Astrocyte of the cerebellum (primary cell): ENCODE measurements around the gene ACIN1.

Source experiments
- DNase-seq: peaks from one replicate; pipeline ENCODE4 v3.0.0-alpha.2; 2011; ENCODE audit warnings: low read depth
- H3K4me3 ChIP-seq: 2 replicates; pipeline ENCODE4 v1.5.1; 2011; ENCODE audit warnings: mild to moderate bottlenecking, low read depth, low read length, moderate library complexity
- in situ Hi-C: cut with HindIII; loops from 2 replicates; pipeline ENCODE4 v1.10.0; 2017; ENCODE audit warnings: low sequenced_read_pairs
- TF ChIP-seq, protein P1 (sequence below): IDR thresholded peaks from 2 replicates; pipeline ENCODE4 v1.5.1; 2012; ENCODE audit warnings: low read length, low read depth, moderate library complexity, mild to moderate bottlenecking; ENCODE audit errors: missing control alignments

ACIN1 gene

DNA sequence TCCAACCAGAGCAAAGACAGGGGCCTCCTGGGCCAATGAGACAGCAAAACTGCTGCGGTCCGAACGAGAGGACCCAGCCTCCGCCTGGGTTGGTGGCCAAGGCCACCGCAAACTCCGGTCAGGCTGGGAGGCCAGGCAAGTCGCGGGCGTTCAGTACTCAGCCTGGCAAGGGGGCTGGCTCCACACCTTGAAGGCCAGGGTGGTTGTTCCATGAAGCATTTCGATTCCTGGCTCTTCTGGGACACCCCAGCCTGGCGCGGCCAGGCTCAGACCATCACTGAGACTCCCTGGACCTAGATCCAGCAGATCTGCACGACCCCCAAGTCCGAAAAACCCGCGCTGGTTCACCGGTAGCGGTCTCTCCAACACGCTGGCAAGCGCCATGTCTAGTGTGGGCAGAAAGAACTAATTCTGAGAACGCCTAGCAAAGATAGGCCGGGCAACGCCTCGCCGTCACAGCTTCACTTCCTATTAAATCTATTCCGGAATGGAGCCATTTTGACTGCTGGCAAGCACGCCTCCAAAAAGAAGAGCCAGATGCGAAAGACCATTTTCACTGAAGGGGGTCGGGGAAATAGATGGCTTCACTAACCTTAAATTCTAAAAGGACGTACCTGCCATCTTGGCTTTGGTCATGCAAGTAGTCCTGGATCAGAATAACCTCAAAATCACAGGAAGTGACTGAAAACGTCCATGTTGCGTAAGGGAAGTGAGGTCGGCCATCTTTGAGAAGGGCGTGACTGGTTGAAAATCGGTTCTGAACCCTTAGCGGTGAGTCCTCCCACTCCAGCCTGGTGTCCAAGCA lies 60.2 kb downstream of the ACIN1 start, which contains the start of gene PSMB5:
TSS of gene PSMB5 (minus strand) at position 403 of the 805 bp plus-strand sequence. CDS start at position 384, 19 bp downstream.
- in situ Hi-C loops, result no loop called here
- DNase-seq, result peak; percentile 90

GRCh38 chr14:23033801-23034497 lies 61.0 kb downstream of the ACIN1 start:
- peak overlapping the region; percentile 96 for H3K4me3 ChIP-seq
- in situ Hi-C loops, result no loop called here
- no peak for DNase-seq
- TF ChIP-seq, protein P1, sequence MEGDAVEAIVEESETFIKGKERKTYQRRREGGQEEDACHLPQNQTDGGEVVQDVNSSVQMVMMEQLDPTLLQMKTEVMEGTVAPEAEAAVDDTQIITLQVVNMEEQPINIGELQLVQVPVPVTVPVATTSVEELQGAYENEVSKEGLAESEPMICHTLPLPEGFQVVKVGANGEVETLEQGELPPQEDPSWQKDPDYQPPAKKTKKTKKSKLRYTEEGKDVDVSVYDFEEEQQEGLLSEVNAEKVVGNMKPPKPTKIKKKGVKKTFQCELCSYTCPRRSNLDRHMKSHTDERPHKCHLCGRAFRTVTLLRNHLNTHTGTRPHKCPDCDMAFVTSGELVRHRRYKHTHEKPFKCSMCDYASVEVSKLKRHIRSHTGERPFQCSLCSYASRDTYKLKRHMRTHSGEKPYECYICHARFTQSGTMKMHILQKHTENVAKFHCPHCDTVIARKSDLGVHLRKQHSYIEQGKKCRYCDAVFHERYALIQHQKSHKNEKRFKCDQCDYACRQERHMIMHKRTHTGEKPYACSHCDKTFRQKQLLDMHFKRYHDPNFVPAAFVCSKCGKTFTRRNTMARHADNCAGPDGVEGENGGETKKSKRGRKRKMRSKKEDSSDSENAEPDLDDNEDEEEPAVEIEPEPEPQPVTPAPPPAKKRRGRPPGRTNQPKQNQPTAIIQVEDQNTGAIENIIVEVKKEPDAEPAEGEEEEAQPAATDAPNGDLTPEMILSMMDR, result no peak

More for the DNA sequence above, 60.2 kb downstream of the ACIN1 start, which contains the start of gene PSMB5:
- peak within 1 kb of the TSS; percentile 96 for H3K4me3 ChIP-seq
- TF ChIP-seq, protein P1, result peak; percentile 8

GRCh38 chr14:23033251-23033727 lies 61.6 kb downstream of the ACIN1 start:
- peak overlapping the region; percentile 96 for H3K4me3 ChIP-seq
- in situ Hi-C loops, result no loop called here
- DNase-seq, result no peak

GRCh38 chr14:23030936-23031335 lies 64.0 kb downstream of the ACIN1 start:
- no peak for DNase-seq
- in situ Hi-C loops, result no loop called here
- no peak overlapping the region for H3K4me3 ChIP-seq
- TF ChIP-seq, protein P1, result no peak

More at GRCh38 chr14:23033251-23033727, 61.6 kb downstream of the ACIN1 start:
- TF ChIP-seq, protein P1, result no peak

DNA sequence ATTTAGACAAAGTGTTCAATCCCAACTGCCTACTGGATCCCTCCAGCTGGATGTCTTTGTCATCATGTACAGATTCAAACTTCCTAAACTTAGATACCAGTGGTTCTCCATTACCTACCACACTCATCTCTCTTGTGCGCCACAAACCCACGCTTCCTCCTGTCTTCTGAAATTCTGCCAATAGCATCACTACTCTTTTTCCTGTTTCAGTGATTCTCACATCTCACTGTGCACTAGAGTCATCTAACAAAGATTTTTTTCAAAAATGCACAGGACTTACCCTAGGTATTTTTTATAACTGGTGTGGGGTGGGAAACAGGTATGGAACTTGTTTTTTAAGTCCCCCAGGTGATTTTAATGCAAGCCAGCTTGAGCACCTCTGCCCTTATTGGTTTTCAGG lies 66.1 kb downstream of the ACIN1 start:
- no peak overlapping the region for H3K4me3 ChIP-seq
- in situ Hi-C loops, result no loop called here
- TF ChIP-seq, protein P1, result no peak
- no peak for DNase-seq

- TF ChIP-seq, protein P1, result no peak
- in situ Hi-C loops, result no loop called here
- no peak overlapping the region for H3K4me3 ChIP-seq
- no peak for DNase-seq
Observed at GRCh38 chr14:23025151-23025814, 69.7 kb downstream of the ACIN1 start.
